ENCODE results near the gene FTSJ3.

- TF ChIP-seq MAZ (IDR thresholded peaks at IDR 0.05; ENCODE audit: borderline replicate concordance, low read depth, low read length) (no peak), MAZ (CRISPR knock-in tag; IDR thresholded peaks at IDR 0.05; ENCODE audit: low read depth) (no peak), YY1 (IDR thresholded peaks at IDR 0.05; ENCODE audit: insufficient read depth, insufficient replicate concordance, low read depth, low read length) (no peak), MATR3 (CRISPR knock-in tag; IDR thresholded peaks at IDR 0.05) (no peak)
These were observed 40.3 kb downstream of the FTSJ3 start for GRCh38 chr17:63786971-63787711.

Data from HepG2 (cell line).